ENCODE measurements around the gene KHNYN. TPM values are rescaled to one million over a fixed set of nuclear protein-coding genes. Genes with fewer than 3 reads are reported as not detected.
"Not testable (repeated sequence)": the region's sequence is repeated elsewhere in the genome, so short reads cannot be mapped to it uniquely, and the experiment has no call there.

Gene KHNYN
- total and polyA plus RNA-seq, 2 experiments from 2014 or later: 2.7 to 28.1 TPM

DNA sequence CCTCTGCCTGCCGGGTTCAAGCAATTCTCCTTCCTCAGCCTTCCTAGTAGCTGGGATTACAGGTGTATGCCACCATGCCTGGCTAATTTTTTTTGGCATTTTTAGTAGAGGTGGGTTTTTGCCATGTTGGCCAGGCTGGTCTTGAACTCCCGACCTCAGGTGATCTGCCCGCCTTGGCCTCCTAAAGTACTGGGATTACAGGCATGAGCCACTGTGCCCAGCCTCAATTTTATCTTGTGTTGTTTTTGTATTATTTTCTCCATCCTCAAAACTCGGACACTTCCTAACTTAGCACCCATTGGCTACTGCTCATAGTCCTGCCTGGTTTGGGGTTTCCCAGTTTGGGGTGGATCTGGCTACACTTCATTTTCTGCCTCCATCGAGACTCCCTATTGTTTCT, 42.2 kb upstream of the KHNYN start:
- not testable (repeated sequence) for H2AFZ ChIP-seq; ATAC-seq; H3K9me3 Mint-ChIP-seq; H3K27me3 Mint-ChIP-seq (ENCODE audit: insufficient read depth, low read depth, poor library complexity); DNase-seq (ENCODE audit: low spot score); H3K27ac ChIP-seq (ENCODE audit: low read depth); H3K27ac Mint-ChIP-seq; H3K36me3 Mint-ChIP-seq (ENCODE audit: low read depth); H3K36me3 ChIP-seq (ENCODE audit: insufficient read depth); H3K4me3 ChIP-seq; H3F3A ChIP-seq (replicated peaks; ENCODE audit: low read depth); H3K27me3 ChIP-seq (ENCODE audit: insufficient read depth); H3K79me2 ChIP-seq (replicated peaks; ENCODE audit: insufficient read depth); H3K4me2 ChIP-seq; H4K20me1 ChIP-seq (replicated peaks; ENCODE audit: insufficient read depth); H3K9me2 ChIP-seq (ENCODE audit: insufficient read depth); H3K4me3 Mint-ChIP-seq
- H3K4me1 Mint-ChIP-seq: peaks cover 13% of the 10 kb centered on the region
- peaks cover 14% of the 10 kb centered on the region; the same call in 1 of the 2 replicates for H3K4me1 ChIP-seq (ENCODE audit: insufficient read depth)

DNA sequence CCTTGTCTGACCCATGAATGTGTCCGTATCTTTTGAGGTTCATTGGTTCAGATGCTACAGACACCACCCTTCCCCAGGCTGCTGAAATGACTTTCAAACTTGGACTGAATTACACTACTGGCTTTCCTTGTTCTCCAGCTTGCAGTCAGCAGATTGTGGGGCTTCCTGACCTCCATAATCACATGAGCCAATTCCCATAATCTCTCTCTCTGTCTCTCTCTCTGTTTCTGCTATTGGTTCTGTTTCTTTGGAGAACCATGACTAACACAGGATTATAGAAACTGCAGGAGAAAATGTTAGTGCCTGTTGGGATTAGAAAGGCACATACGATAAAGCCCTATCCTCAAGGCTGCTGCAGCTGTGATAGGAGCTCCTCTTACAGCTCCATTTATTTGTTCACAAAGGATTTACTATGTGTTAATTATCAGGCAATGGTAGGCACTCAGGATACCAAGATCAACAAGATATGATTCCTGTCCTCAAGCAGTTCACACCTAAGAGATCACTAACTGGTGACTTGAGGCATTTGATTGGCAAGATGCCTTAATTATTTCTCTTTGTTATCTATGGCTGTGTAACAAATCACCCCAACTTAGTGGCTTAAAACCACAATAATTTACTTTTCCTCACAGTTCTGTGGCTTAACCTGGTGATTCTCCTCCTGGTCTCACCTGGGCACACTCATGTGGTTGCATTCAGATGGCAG, 41.1 kb upstream of the KHNYN start:
- no peak overlapping the region for H3K4me3 ChIP-seq
- no peaks in the 10 kb centered on the region for H3K27me3 ChIP-seq (ENCODE audit: insufficient read depth)
- ATAC-seq: no peak
- no peaks in the 10 kb centered on the region for H3K36me3 ChIP-seq (ENCODE audit: insufficient read depth)
- peaks cover 16% of the 10 kb centered on the region for H3K4me1 Mint-ChIP-seq
- H3K4me1 ChIP-seq (ENCODE audit: insufficient read depth): peaks cover 16% of the 10 kb centered on the region; the same call in 1 of the 2 replicates
- 0 out of 2 replicates have a peak, but pooled peaks cover 4% of the 10 kb centered on the region for H3F3A ChIP-seq (replicated peaks; ENCODE audit: low read depth)
- no peak overlapping the region for H3K4me3 Mint-ChIP-seq
- H3K27me3 Mint-ChIP-seq (ENCODE audit: insufficient read depth, low read depth, poor library complexity): peaks cover 2% of the 10 kb centered on the region
- no peak overlapping the region for H3K27ac Mint-ChIP-seq
- no peak for DNase-seq (ENCODE audit: low spot score)
- H3K9me3 Mint-ChIP-seq: no peaks in the 10 kb centered on the region
- no peaks in the 10 kb centered on the region for H3K79me2 ChIP-seq (replicated peaks; ENCODE audit: insufficient read depth)
- no peak overlapping the region for H3K27ac ChIP-seq (ENCODE audit: low read depth)
- H2AFZ ChIP-seq: peak overlapping the region; percentile 86
- H3K36me3 Mint-ChIP-seq (ENCODE audit: low read depth): no peaks in the 10 kb centered on the region
- no peak overlapping the region for H3K4me2 ChIP-seq
- H4K20me1 ChIP-seq (replicated peaks; ENCODE audit: insufficient read depth): no peaks in the 10 kb centered on the region
- no peaks in the 10 kb centered on the region for H3K9me2 ChIP-seq (ENCODE audit: insufficient read depth)
- TF ChIP-seq, protein P1, sequence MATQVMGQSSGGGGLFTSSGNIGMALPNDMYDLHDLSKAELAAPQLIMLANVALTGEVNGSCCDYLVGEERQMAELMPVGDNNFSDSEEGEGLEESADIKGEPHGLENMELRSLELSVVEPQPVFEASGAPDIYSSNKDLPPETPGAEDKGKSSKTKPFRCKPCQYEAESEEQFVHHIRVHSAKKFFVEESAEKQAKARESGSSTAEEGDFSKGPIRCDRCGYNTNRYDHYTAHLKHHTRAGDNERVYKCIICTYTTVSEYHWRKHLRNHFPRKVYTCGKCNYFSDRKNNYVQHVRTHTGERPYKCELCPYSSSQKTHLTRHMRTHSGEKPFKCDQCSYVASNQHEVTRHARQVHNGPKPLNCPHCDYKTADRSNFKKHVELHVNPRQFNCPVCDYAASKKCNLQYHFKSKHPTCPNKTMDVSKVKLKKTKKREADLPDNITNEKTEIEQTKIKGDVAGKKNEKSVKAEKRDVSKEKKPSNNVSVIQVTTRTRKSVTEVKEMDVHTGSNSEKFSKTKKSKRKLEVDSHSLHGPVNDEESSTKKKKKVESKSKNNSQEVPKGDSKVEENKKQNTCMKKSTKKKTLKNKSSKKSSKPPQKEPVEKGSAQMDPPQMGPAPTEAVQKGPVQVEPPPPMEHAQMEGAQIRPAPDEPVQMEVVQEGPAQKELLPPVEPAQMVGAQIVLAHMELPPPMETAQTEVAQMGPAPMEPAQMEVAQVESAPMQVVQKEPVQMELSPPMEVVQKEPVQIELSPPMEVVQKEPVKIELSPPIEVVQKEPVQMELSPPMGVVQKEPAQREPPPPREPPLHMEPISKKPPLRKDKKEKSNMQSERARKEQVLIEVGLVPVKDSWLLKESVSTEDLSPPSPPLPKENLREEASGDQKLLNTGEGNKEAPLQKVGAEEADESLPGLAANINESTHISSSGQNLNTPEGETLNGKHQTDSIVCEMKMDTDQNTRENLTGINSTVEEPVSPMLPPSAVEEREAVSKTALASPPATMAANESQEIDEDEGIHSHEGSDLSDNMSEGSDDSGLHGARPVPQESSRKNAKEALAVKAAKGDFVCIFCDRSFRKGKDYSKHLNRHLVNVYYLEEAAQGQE (IDR thresholded peaks at IDR 0.05; ENCODE audit: unreplicated experiment): no peak
- no peak for TF ChIP-seq STAT1 (IDR thresholded peaks at IDR 0.05; ENCODE audit: unreplicated experiment)
- TF ChIP-seq, protein P2, sequence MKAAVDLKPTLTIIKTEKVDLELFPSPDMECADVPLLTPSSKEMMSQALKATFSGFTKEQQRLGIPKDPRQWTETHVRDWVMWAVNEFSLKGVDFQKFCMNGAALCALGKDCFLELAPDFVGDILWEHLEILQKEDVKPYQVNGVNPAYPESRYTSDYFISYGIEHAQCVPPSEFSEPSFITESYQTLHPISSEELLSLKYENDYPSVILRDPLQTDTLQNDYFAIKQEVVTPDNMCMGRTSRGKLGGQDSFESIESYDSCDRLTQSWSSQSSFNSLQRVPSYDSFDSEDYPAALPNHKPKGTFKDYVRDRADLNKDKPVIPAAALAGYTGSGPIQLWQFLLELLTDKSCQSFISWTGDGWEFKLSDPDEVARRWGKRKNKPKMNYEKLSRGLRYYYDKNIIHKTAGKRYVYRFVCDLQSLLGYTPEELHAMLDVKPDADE (IDR thresholded peaks at IDR 0.05): no peak
- no peak for TF ChIP-seq ZNF331 (CRISPR knock-in tag; IDR thresholded peaks at IDR 0.05; ENCODE audit: low read depth)
- TF ChIP-seq NANOG (IDR thresholded peaks at IDR 0.05; ENCODE audit: borderline replicate concordance): no peak
- no peak for TF ChIP-seq POLR2AphosphoS5 (IDR thresholded peaks at IDR 0.05; ENCODE audit: low read depth)
- no peak for TF ChIP-seq JUNB (IDR thresholded peaks at IDR 0.05; ENCODE audit: unreplicated experiment)
- TF ChIP-seq EZH2 (IDR thresholded peaks at IDR 0.05; ENCODE audit: low read depth, unreplicated experiment): no peak
- TF ChIP-seq, protein P3, sequence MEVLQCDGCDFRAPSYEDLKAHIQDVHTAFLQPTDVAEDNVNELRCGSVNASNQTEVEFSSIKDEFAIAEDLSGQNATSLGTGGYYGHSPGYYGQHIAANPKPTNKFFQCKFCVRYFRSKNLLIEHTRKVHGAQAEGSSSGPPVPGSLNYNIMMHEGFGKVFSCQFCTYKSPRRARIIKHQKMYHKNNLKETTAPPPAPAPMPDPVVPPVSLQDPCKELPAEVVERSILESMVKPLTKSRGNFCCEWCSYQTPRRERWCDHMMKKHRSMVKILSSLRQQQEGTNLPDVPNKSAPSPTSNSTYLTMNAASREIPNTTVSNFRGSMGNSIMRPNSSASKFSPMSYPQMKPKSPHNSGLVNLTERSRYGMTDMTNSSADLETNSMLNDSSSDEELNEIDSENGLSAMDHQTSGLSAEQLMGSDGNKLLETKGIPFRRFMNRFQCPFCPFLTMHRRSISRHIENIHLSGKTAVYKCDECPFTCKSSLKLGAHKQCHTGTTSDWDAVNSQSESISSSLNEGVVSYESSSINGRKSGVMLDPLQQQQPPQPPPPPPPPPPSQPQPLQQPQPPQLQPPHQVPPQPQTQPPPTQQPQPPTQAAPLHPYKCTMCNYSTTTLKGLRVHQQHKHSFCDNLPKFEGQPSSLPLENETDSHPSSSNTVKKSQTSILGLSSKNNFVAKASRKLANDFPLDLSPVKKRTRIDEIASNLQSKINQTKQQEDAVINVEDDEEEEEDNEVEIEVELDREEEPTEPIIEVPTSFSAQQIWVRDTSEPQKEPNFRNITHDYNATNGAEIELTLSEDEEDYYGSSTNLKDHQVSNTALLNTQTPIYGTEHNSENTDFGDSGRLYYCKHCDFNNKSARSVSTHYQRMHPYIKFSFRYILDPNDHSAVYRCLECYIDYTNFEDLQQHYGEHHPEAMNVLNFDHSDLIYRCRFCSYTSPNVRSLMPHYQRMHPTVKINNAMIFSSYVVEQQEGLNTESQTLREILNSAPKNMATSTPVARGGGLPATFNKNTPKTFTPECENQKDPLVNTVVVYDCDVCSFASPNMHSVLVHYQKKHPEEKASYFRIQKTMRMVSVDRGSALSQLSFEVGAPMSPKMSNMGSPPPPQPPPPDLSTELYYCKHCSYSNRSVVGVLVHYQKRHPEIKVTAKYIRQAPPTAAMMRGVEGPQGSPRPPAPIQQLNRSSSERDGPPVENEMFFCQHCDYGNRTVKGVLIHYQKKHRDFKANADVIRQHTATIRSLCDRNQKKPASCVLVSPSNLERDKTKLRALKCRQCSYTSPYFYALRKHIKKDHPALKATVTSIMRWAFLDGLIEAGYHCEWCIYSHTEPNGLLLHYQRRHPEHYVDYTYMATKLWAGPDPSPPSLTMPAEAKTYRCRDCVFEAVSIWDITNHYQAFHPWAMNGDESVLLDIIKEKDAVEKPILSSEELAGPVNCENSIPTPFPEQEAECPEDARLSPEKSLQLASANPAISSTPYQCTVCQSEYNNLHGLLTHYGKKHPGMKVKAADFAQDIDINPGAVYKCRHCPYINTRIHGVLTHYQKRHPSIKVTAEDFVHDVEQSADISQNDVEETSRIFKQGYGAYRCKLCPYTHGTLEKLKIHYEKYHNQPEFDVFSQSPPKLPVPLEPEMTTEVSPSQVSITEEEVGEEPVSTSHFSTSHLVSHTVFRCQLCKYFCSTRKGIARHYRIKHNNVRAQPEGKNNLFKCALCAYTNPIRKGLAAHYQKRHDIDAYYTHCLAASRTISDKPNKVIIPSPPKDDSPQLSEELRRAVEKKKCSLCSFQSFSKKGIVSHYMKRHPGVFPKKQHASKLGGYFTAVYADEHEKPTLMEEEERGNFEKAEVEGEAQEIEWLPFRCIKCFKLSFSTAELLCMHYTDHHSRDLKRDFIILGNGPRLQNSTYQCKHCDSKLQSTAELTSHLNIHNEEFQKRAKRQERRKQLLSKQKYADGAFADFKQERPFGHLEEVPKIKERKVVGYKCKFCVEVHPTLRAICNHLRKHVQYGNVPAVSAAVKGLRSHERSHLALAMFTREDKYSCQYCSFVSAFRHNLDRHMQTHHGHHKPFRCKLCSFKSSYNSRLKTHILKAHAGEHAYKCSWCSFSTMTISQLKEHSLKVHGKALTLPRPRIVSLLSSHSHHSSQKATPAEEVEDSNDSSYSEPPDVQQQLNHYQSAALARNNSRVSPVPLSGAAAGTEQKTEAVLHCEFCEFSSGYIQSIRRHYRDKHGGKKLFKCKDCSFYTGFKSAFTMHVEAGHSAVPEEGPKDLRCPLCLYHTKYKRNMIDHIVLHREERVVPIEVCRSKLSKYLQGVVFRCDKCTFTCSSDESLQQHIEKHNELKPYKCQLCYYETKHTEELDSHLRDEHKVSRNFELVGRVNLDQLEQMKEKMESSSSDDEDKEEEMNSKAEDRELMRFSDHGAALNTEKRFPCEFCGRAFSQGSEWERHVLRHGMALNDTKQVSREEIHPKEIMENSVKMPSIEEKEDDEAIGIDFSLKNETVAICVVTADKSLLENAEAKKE (CRISPR knock-in tag; IDR thresholded peaks at IDR 0.05): no peak
- TF ChIP-seq ZNF114 (CRISPR knock-in tag; IDR thresholded peaks at IDR 0.05): no peak
